ENCODE measurements around the gene HSPA14. TPM values are rescaled to one million over a fixed set of nuclear protein-coding genes. Genes with fewer than 3 reads are reported as not detected.
A peak's percentile ranks its signal among the peaks of the same experiment; 100 is the strongest.
"Not testable (repeated sequence)": the region's sequence is repeated elsewhere in the genome, so short reads cannot be mapped to it uniquely, and the experiment has no call there.

HSPA14 gene
- total RNA-seq (10 to 100 TPM; 16.7 to 18.1 TPM), polyA plus RNA-seq (10 to 100 TPM; 15.1 to 18.9 (median 17.6) TPM), total RNA-seq (19.1 to 75.5 (median 26.1) reads per million in 6 experiments)

- POLR2A ChIA-PET, result interaction anchor here (0.5 to 4.1 kb wide), 29 partner anchors 9 to 1488 kb away, joined by 3 to 30 read pairs (median 5); partner anchors contain the start of genes DCLRE1C, MEIG1 and SUV39H2
Observed at GRCh38 chr10:14837757-14838581, at the start of gene HSPA14, which contains the start of the genes CDNF and MSANTD7. Gene HSPA14, plus strand, starts transcription at chr10:14838306. Its CDS starts 97 bp downstream, at chr10:14838403. Gene CDNF, minus strand, starts transcription at chr10:14838037. Its CDS starts 91 bp downstream, at chr10:14837946. Gene MSANTD7, plus strand, starts transcription at chr10:14838306. Its CDS starts 3,979 bp downstream, at chr10:14842285.

GRCh38 chr10:14798636-14799035, 39.5 kb upstream of the HSPA14 start:
- ATAC-seq (no peak), DNase-seq (no peak)
- no peaks in the 10 kb centered on the region for H3K27me3 Mint-ChIP-seq
- no peak overlapping the region for H3K4me3 Mint-ChIP-seq
- POLR2A ChIA-PET, result interaction anchor here (1.3 kb wide), 1 partner anchor 12 kb away, joined by 4 read pairs; no protein-coding TSS in a partner anchor
- peak overlapping the region in 1 of 10 donors; percentile 23 for H3K27ac Mint-ChIP-seq
- peaks cover 0 to 22% (median 0%) of the 10 kb centered on the region in 4 donors for H3K4me1 Mint-ChIP-seq
- H3K9me3 Mint-ChIP-seq, result no peaks in the 10 kb centered on the region
- no peaks in the 10 kb centered on the region for H3K36me3 Mint-ChIP-seq

More at GRCh38 chr10:14837757-14838581, at the start of gene HSPA14, which contains the start of the genes CDNF and MSANTD7:
- H3K36me3 Mint-ChIP-seq, result peaks cover 4 to 34% (median 8%) of the 10 kb centered on the region in 3 donors
- no peaks in the 10 kb centered on the region for H3K9me3 Mint-ChIP-seq
- DNase-seq (peak; percentile 97 to 100 (median 99)), ATAC-seq (peak; percentile 88 to 93)
- peak within 1 kb of the TSS; percentile 88 to 99 (median 94) for H3K4me3 Mint-ChIP-seq
- H3K4me1 Mint-ChIP-seq, result peaks cover 11 to 39% (median 28%) of the 10 kb centered on the region in 4 donors
- H3K27me3 Mint-ChIP-seq, result no peaks in the 10 kb centered on the region
- H3K27ac Mint-ChIP-seq, result peak within 1 kb of the TSS; percentile 95 to 99 (median 98)

GRCh38 chr10:14800397-14800796, 37.7 kb upstream of the HSPA14 start:
- Mint-ChIP-seq H3K27me3 (no peaks in the 10 kb centered on the region), H3K9me3 (no peaks in the 10 kb centered on the region), H3K27ac (no peak overlapping the region), H3K4me1 (peaks cover 0 to 22% (median 0%) of the 10 kb centered on the region in 4 donors), H3K36me3 (no peaks in the 10 kb centered on the region), H3K4me3 (no peak overlapping the region)
- ATAC-seq (no peak), DNase-seq (no peak)
- POLR2A ChIA-PET, result no interaction called here

GRCh38 chr10:14801723-14802122, 36.4 kb upstream of the HSPA14 start:
- no peak for ATAC-seq
- no peak overlapping the region for H3K4me3 Mint-ChIP-seq
- no peak for DNase-seq
- no peak overlapping the region for H3K27ac Mint-ChIP-seq
- no peaks in the 10 kb centered on the region for H3K27me3 Mint-ChIP-seq
- peaks cover 0 to 22% (median 0%) of the 10 kb centered on the region in 4 donors for H3K4me1 Mint-ChIP-seq
- no peaks in the 10 kb centered on the region for H3K9me3 Mint-ChIP-seq
- POLR2A ChIA-PET, result no interaction called here
- H3K36me3 Mint-ChIP-seq, result no peaks in the 10 kb centered on the region

- POLR2A ChIA-PET, result no interaction called here
- no peak for ATAC-seq
- Mint-ChIP-seq H3K27me3 (no peaks in the 10 kb centered on the region), H3K36me3 (no peaks in the 10 kb centered on the region), H3K4me3 (no peak overlapping the region), H3K27ac (no peak overlapping the region), H3K9me3 (no peaks in the 10 kb centered on the region), H3K4me1 (peaks cover 0 to 12% (median 0%) of the 10 kb centered on the region in 4 donors)
- no peak for DNase-seq
Observed at GRCh38 chr10:14803827-14804226, 34.3 kb upstream of the HSPA14 start.

GRCh38 chr10:14806318-14806717, 31.8 kb upstream of the HSPA14 start:
- DNase-seq, result no peak
- ATAC-seq, result no peak
- no peaks in the 10 kb centered on the region for H3K27me3 Mint-ChIP-seq
- no peaks in the 10 kb centered on the region for H3K9me3 Mint-ChIP-seq
- H3K27ac Mint-ChIP-seq, result no peak overlapping the region
- POLR2A ChIA-PET, result no interaction called here
- no peak overlapping the region for H3K4me3 Mint-ChIP-seq
- peaks cover 0 to 3% (median under 1%) of the 10 kb centered on the region in 4 donors for H3K4me1 Mint-ChIP-seq
- no peaks in the 10 kb centered on the region for H3K36me3 Mint-ChIP-seq

- no peak overlapping the region for H3K4me3 Mint-ChIP-seq
- no peaks in the 10 kb centered on the region for H3K36me3 Mint-ChIP-seq
- no peaks in the 10 kb centered on the region for H3K9me3 Mint-ChIP-seq
- ATAC-seq (no peak), DNase-seq (no peak)
- H3K27me3 Mint-ChIP-seq, result no peaks in the 10 kb centered on the region
- H3K27ac Mint-ChIP-seq, result peak overlapping the region in 3 of 10 donors; percentile 36 to 86 (median 52)
- peaks cover 2 to 22% (median 12%) of the 10 kb centered on the region in 4 donors for H3K4me1 Mint-ChIP-seq
- POLR2A ChIA-PET, result interaction anchor here (0.7 to 1.3 kb wide), 3 partner anchors 12 to 268 kb away, joined by 3 to 4 read pairs (median 3); no protein-coding TSS in a partner anchor
Observed at GRCh38 chr10:14810969-14811953, 26.8 kb upstream of the HSPA14 start.

GRCh38 chr10:14812271-14812670, 25.8 kb upstream of the HSPA14 start:
- H3K27me3 Mint-ChIP-seq, result no peaks in the 10 kb centered on the region
- H3K4me1 Mint-ChIP-seq, result peaks cover 2 to 22% (median 12%) of the 10 kb centered on the region in 4 donors
- H3K27ac Mint-ChIP-seq, result peak overlapping the region in 2 of 10 donors; percentile 19 to 92
- DNase-seq, result peak in 1 of 10 donors; percentile 28
- H3K4me3 Mint-ChIP-seq, result peak overlapping the region in 4 of 10 donors; percentile 26 to 82 (median 54)
- no peaks in the 10 kb centered on the region for H3K36me3 Mint-ChIP-seq
- no peak for ATAC-seq
- no peaks in the 10 kb centered on the region for H3K9me3 Mint-ChIP-seq
- POLR2A ChIA-PET, result no interaction called here

GRCh38 chr10:14815681-14816080, 22.4 kb upstream of the HSPA14 start:
- no peak for ATAC-seq
- no peaks in the 10 kb centered on the region for H3K27me3 Mint-ChIP-seq
- no peaks in the 10 kb centered on the region for H3K36me3 Mint-ChIP-seq
- no peak for DNase-seq
- H3K4me3 Mint-ChIP-seq, result no peak overlapping the region
- H3K4me1 Mint-ChIP-seq, result peaks cover 2 to 22% (median 11%) of the 10 kb centered on the region in 4 donors
- POLR2A ChIA-PET, result interaction anchor here (0.7 kb wide), 2 partner anchors 90 to 161 kb away, joined by 3 read pairs; no protein-coding TSS in a partner anchor
- no peaks in the 10 kb centered on the region for H3K9me3 Mint-ChIP-seq
- no peak overlapping the region for H3K27ac Mint-ChIP-seq

- POLR2A ChIA-PET, result interaction anchor here (0.6 to 0.7 kb wide), 2 partner anchors 293 to 417 kb away, joined by 3 read pairs; no protein-coding TSS in a partner anchor
- not testable (repeated sequence) for H3K4me3 Mint-ChIP-seq, H3K27ac Mint-ChIP-seq, H3K9me3 Mint-ChIP-seq, H3K27me3 Mint-ChIP-seq, H3K36me3 Mint-ChIP-seq, DNase-seq, ATAC-seq
- H3K4me1 Mint-ChIP-seq, result peaks cover 4 to 17% (median 14%) of the 10 kb centered on the region in 4 donors
Observed at GRCh38 chr10:14816717-14817116, 21.4 kb upstream of the HSPA14 start.

- H3K27ac Mint-ChIP-seq, result peak overlapping the region in 1 of 10 donors; percentile 30
- POLR2A ChIA-PET, result no interaction called here
- no peaks in the 10 kb centered on the region for H3K36me3 Mint-ChIP-seq
- no peak overlapping the region for H3K4me3 Mint-ChIP-seq
- no peaks in the 10 kb centered on the region for H3K9me3 Mint-ChIP-seq
- DNase-seq (no peak), ATAC-seq (no peak)
- peaks cover 2 to 11% (median 5%) of the 10 kb centered on the region in 4 donors for H3K4me1 Mint-ChIP-seq
- no peaks in the 10 kb centered on the region for H3K27me3 Mint-ChIP-seq
Observed at GRCh38 chr10:14820010-14820774, 17.9 kb upstream of the HSPA14 start.
